Right lobe of liver (tissue), 4 donors: ENCODE measurements around the gene TOMM70.

Experiments used
- POLR2A ChIP-seq: fragments of 450-650 bp; IDR thresholded peaks from one replicate; pipeline ENCODE4 v1.6.1; 2017; ENCODE audit warnings: antibody characterized with exemption, mild to moderate bottlenecking
- TF ChIP-seq, protein P1 (sequence below), 4 donors: fragments of 200-600 bp in 3 of 4; fragments of 450-650 bp in 1 of 4; IDR thresholded peaks; one replicate each; pipeline versions ENCODE4 v1.5.1 to v1.8.0; 2016 to 2022; ENCODE audit warnings: antibody characterized with exemption in 4 of 4, mild to moderate bottlenecking in 2 of 4
- donor health status: DM: no; HTN: no; CAD: no.
- donor health status: DM: no; HTN: no; CAD: no.
- donor health status: DM: no; HTN: yes; CAD: no.

- TF ChIP-seq POLR2A = no peak
- TF ChIP-seq, protein P1, sequence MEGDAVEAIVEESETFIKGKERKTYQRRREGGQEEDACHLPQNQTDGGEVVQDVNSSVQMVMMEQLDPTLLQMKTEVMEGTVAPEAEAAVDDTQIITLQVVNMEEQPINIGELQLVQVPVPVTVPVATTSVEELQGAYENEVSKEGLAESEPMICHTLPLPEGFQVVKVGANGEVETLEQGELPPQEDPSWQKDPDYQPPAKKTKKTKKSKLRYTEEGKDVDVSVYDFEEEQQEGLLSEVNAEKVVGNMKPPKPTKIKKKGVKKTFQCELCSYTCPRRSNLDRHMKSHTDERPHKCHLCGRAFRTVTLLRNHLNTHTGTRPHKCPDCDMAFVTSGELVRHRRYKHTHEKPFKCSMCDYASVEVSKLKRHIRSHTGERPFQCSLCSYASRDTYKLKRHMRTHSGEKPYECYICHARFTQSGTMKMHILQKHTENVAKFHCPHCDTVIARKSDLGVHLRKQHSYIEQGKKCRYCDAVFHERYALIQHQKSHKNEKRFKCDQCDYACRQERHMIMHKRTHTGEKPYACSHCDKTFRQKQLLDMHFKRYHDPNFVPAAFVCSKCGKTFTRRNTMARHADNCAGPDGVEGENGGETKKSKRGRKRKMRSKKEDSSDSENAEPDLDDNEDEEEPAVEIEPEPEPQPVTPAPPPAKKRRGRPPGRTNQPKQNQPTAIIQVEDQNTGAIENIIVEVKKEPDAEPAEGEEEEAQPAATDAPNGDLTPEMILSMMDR (IDR thresholded peaks at IDR 0.05) = no peak
Observed at GRCh38 chr3:100333970-100334487, 66.9 kb downstream of the TOMM70 start.
